Glutamatergic neuron (in vitro differentiated cells): Measurements from ENCODE around the gene BMS1. TPM values are rescaled to one million over a fixed set of nuclear protein-coding genes. Genes with fewer than 3 reads are reported as not detected.
"Not testable (repeated sequence)": the region's sequence is repeated elsewhere in the genome, so short reads cannot be mapped to it uniquely, and the experiment has no call there.

Source experiments
- DNase-seq: peaks from one replicate; pipeline ENCODE4 v3.0.0; 2022
- H3K27ac Mint-ChIP-seq: one replicate; pipeline ENCODE4 v1.8.0; 2020; ENCODE audit warnings: mild to moderate bottlenecking, mixed read lengths, inconsistent platforms; ENCODE audit not compliant: unreplicated experiment
- H3K27me3 Mint-ChIP-seq: one replicate; pipeline ENCODE4 v1.8.0; 2020; ENCODE audit warnings: mild to moderate bottlenecking, moderate library complexity, mixed read lengths, inconsistent platforms; ENCODE audit not compliant: unreplicated experiment
- H3K36me3 Mint-ChIP-seq: one replicate; pipeline ENCODE4 v1.8.0; 2020; ENCODE audit warnings: mild to moderate bottlenecking, mixed read lengths, inconsistent platforms; ENCODE audit not compliant: unreplicated experiment
- H3K4me1 Mint-ChIP-seq: one replicate; pipeline ENCODE4 v1.8.0; 2020; ENCODE audit warnings: mild to moderate bottlenecking, low read depth, mixed read lengths, inconsistent platforms; ENCODE audit not compliant: unreplicated experiment
- H3K4me3 Mint-ChIP-seq: one replicate; pipeline ENCODE4 v1.8.0; 2020; ENCODE audit warnings: mild to moderate bottlenecking, mixed read lengths, inconsistent platforms; ENCODE audit not compliant: unreplicated experiment
- H3K9me3 Mint-ChIP-seq: one replicate; pipeline ENCODE4 v1.8.0; 2020; ENCODE audit warnings: mild to moderate bottlenecking, moderate library complexity, mixed read lengths, inconsistent platforms; ENCODE audit not compliant: unreplicated experiment
- CTCF ChIP-seq: fragments of 200-600 bp; sonication (generic); IDR thresholded peaks from one replicate; pipeline ENCODE4 v1.5.0; 2021; ENCODE audit not compliant: partially characterized antibody, unreplicated experiment
- total RNA-seq: library from RNA; stranded (reverse); fragmentation: NEBNext Ultra II Directional; extraction: Animal tissue kit (Norgen Biotek cat#: 25700); gene quantifications from one replicate; pipeline ENCODE4 v1.2.1, GENCODE V29; 2021; ENCODE audit not compliant: unreplicated experiment

Gene BMS1
- total RNA-seq, 1 donor from 2014 or later: 17.3 TPM

DNA sequence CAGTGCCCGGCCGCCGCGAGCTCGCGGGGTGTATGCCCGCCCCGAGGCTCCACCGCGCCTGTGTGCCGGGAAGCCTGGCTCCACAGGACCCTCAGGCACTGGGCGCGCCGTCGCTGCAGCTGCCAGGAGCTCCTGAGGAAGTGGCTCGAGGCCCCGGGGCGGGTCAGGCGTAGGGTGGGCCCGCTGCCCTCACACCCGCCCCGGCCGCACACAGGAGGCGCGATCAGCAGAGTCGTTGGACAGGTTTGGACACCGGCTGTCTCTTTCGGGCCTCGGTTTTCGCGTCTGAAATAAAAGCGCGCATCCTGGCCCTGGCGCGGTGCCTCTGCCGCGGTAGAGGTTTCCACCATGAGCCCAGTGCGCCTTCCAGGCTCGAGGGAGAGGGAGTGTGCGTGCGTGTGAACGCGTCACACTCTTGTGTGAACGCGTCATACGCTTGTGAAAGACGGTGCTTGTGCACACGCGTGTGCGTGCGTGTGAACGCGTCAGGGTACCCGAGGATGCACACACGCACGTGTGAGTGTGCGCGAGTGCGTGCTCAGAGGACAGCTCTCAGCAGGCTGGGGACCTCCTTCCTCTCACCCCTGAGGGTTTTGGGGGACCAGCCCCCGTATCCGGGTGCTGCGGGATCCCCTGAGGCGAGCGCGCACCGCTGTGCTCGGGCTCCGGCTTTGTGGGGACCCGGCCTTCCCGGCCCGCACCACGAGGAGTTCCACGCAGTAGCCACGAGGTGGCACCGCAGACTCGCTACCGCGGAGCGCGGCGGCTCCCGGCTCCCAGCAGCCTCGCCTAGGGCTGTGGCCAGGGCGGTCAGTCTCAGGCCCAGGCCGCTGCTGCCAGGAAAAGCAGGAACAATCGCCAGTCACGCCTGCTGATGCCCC, 83.8 kb downstream of the BMS1 start:
- peak; percentile 77 for TF ChIP-seq CTCF
- H3K36me3 Mint-ChIP-seq: no peaks in the 10 kb centered on the region
- H3K27me3 Mint-ChIP-seq: peaks cover 13% of the 10 kb centered on the region
- peaks cover 9% of the 10 kb centered on the region for H3K4me1 Mint-ChIP-seq
- H3K9me3 Mint-ChIP-seq: peaks cover 10% of the 10 kb centered on the region
- peak overlapping the region; percentile 70 for H3K4me3 Mint-ChIP-seq
- DNase-seq: peak; percentile 90
- H3K27ac Mint-ChIP-seq: no peak overlapping the region

- Mint-ChIP-seq H3K9me3 (peaks cover 8% of the 10 kb centered on the region), H3K27me3 (peaks cover 13% of the 10 kb centered on the region), H3K4me1 (peaks cover 9% of the 10 kb centered on the region), H3K27ac (no peak overlapping the region), H3K4me3 (peak overlapping the region; percentile 54), H3K36me3 (no peaks in the 10 kb centered on the region)
- no peak for TF ChIP-seq CTCF
- no peak for DNase-seq
These were observed 85.0 kb downstream of the BMS1 start for GRCh38 chr10:42867571-42867970.

DNA sequence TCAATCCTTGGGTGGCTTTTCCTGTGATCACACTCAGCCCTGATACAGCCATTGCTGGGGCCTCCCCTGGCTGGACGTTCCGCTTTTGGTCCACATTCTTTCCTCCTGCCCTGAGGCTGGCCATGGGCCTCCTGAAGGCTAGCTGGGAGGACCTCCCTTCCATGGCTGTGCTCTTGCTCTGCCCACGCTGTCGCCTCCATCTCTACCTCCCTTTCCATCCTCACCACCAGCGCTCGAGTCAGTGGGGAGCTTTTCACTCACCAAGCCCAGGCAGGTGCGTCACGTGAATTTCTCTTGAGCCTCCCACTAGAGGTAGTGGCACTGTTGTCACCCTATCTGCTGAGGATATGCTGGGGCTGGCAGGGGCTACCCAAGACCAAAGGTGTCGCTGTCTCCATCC, 85.9 kb downstream of the BMS1 start:
- no peak overlapping the region for H3K27ac Mint-ChIP-seq
- no peak overlapping the region for H3K4me3 Mint-ChIP-seq
- no peak for DNase-seq
- H3K4me1 Mint-ChIP-seq: peaks cover 4% of the 10 kb centered on the region
- H3K9me3 Mint-ChIP-seq: peaks cover 6% of the 10 kb centered on the region
- H3K27me3 Mint-ChIP-seq: peaks cover 13% of the 10 kb centered on the region
- TF ChIP-seq CTCF: no peak
- H3K36me3 Mint-ChIP-seq: no peaks in the 10 kb centered on the region

DNA sequence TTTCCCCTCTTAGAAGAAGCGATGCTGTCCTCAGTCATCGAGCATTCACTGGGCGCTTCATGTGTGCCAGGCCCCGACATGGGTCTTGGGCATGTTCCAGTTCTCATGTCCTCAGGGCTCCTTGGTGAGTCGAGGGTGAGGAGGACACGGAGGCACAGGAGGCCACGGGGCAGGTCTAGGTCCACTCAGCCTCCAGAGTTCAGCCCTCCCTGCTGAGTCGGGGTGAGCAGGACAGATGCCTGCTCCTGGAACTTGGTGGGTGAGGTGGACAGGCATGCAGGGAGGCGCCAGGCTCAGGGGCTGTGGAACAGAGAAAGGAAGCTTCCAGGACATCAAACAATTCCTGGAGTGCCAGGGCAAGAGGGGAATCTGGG, 87.4 kb downstream of the BMS1 start:
- no peak for TF ChIP-seq CTCF
- H3K9me3 Mint-ChIP-seq: peaks cover 6% of the 10 kb centered on the region
- no peak overlapping the region for H3K4me3 Mint-ChIP-seq
- H3K27me3 Mint-ChIP-seq: peaks cover 15% of the 10 kb centered on the region
- no peaks in the 10 kb centered on the region for H3K36me3 Mint-ChIP-seq
- DNase-seq: no peak
- H3K4me1 Mint-ChIP-seq: peaks cover 4% of the 10 kb centered on the region
- no peak overlapping the region for H3K27ac Mint-ChIP-seq

DNA sequence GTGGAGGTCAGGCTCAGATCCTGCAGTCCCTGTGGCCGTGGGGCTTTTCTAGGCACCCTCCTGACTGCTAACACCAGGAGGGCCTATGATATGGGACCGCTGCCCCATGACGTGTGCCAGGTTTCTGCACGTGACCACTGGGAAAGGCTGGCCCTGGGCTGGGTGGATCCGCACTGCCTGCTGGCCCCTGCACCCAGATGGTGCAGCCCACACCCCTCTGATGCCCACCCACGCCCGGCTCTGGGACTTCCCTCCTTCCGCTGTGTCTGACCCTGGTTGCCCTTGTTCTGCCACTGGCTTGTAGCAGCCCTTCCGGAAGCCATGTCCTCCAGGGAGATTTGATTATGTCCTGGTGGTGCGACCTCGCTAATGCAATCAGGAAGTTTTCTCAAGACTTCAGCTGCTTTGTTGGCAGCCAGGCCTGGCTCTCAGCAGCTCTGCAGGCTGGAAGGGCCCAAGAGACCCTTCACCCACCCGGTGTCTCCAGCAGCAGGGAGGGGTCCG, 88.6 kb downstream of the BMS1 start:
- not testable (repeated sequence) for DNase-seq, H3K36me3 Mint-ChIP-seq, H3K9me3 Mint-ChIP-seq, H3K4me1 Mint-ChIP-seq, H3K4me3 Mint-ChIP-seq
- peak overlapping the region; percentile 28 for H3K27ac Mint-ChIP-seq
- H3K27me3 Mint-ChIP-seq: peaks cover 12% of the 10 kb centered on the region
- TF ChIP-seq CTCF: peak; percentile 17
